ENCODE measurements around the gene TBC1D10B.
A peak's percentile ranks its signal among the peaks of the same experiment; 100 is the strongest.

The TBC1D10B gene, protein sequence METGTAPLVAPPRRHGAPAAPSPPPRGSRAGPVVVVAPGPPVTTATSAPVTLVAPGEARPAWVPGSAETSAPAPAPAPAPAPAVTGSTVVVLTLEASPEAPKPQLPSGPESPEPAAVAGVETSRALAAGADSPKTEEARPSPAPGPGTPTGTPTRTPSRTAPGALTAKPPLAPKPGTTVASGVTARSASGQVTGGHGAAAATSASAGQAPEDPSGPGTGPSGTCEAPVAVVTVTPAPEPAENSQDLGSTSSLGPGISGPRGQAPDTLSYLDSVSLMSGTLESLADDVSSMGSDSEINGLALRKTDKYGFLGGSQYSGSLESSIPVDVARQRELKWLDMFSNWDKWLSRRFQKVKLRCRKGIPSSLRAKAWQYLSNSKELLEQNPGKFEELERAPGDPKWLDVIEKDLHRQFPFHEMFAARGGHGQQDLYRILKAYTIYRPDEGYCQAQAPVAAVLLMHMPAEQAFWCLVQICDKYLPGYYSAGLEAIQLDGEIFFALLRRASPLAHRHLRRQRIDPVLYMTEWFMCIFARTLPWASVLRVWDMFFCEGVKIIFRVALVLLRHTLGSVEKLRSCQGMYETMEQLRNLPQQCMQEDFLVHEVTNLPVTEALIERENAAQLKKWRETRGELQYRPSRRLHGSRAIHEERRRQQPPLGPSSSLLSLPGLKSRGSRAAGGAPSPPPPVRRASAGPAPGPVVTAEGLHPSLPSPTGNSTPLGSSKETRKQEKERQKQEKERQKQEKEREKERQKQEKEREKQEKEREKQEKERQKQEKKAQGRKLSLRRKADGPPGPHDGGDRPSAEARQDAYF

DNA sequence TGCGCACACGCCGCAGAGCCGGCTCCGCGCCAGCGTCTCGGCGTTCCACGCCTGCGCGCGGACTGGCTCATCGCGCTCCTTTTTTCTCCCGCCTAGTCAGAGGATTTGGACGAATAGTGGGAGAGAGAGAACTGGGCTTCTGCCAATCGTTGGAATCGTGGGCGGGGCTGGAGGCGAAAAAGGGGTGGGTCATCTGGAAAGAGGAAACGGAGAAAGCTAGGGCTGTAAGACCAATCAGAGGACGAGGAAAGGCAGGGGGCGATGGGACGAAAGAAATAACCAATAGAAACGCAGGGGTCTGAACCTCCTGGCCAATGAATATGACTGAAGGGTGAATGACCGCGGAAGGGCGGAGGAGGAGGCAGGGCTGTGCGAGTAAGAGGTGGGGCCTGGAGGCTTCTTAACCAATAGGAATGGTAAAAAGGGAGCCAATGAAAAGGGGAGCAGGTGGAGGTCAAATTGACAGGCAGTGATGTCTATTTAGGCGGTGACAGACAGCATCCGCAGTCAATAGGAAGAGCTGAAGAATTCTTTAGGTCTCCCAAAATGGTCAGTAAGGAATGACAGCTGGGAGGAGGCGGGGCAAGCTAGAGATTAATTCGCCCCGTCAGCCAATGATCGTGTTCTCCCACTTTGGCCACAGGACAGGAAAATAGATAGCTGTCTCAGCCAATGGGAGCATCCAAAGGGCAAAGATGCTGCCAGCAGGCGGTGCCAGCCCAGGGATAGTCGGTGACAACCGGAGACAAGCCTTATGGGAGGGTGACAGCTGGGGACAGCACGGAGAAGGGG lies at the start of gene TBC1D10B:
TSS of gene TBC1D10B (minus strand) at position 39 of the 792 bp plus-strand sequence. CDS start 311 bp downstream, outside the sequence.
- Histone ChIP-seq H3K36me3 (replicated peaks; ENCODE audit: low read depth, low read length) (peaks cover 2% of the 10 kb centered on the region), H2AFZ (ENCODE audit: low read depth, low read length) (no peak within 1 kb of the TSS; the same call in 1 of the 2 replicates)

DNA sequence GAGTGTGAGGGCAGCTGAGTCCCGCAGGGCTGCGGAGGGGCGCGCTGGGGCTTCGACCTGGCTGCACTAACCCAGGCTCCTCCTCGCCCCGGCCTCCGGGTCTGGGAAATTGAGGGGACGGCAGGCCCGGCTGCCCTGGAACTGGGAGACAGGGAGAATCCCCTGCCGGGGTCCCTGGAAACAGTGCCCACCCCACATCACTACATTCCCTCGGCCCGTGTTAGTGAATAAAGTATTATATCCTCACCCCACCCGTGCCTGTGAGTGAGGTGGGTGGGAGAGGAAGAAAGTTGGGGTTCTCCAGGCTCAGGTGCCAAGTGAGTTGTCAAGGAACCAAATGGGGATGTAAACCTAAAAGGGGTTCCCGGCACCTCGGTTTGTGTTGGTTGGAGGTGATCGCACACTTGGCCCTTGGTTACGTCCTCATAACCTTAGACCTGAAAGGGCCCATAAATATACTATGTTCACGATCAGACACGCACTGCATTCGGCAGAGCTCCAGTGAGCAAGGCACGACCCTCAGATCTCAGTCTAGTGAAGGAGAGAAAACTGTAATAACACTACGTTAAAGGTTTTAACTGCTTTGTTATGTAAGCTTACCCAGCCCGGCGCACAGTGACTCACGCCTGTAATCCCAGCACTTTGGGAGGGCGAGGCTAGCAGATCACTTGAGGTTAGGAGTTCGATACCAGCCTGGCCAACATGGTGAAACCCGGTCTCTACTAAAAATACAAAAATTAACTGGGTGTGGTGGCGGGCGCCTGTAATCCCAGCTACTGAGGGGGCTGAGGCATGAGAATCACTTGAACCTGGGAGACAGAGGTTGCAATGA lies 48.3 kb upstream of the TBC1D10B start:
- peaks cover 32% of the 10 kb centered on the region for H3K36me3 ChIP-seq (replicated peaks; ENCODE audit: low read depth, low read length)
- H3K9ac ChIP-seq (ENCODE audit: low read length), result no peak overlapping the region

More for the DNA sequence above, at the start of gene TBC1D10B:
- peak within 1 kb of the TSS; percentile 86 for H3K9ac ChIP-seq (ENCODE audit: low read length)
- no peaks in the 10 kb centered on the region for H3K9me3 ChIP-seq (ENCODE audit: insufficient read depth, low read length)
- H3K27ac ChIP-seq (ENCODE audit: low read length), result peak within 1 kb of the TSS; percentile 59
- TF ChIP-seq EZH2phosphoT487 (IDR thresholded peaks at IDR 0.05; ENCODE audit: low read depth), result no peak
- TF ChIP-seq, protein P1, sequence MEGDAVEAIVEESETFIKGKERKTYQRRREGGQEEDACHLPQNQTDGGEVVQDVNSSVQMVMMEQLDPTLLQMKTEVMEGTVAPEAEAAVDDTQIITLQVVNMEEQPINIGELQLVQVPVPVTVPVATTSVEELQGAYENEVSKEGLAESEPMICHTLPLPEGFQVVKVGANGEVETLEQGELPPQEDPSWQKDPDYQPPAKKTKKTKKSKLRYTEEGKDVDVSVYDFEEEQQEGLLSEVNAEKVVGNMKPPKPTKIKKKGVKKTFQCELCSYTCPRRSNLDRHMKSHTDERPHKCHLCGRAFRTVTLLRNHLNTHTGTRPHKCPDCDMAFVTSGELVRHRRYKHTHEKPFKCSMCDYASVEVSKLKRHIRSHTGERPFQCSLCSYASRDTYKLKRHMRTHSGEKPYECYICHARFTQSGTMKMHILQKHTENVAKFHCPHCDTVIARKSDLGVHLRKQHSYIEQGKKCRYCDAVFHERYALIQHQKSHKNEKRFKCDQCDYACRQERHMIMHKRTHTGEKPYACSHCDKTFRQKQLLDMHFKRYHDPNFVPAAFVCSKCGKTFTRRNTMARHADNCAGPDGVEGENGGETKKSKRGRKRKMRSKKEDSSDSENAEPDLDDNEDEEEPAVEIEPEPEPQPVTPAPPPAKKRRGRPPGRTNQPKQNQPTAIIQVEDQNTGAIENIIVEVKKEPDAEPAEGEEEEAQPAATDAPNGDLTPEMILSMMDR (IDR thresholded peaks at IDR 0.05; ENCODE audit: low read depth, low read length), result no peak
- H3K79me2 ChIP-seq (ENCODE audit: low read length), result peaks cover 39% of the 10 kb centered on the region
- H3K27me3 ChIP-seq (ENCODE audit: low read depth, low read length), result no peaks in the 10 kb centered on the region
- peaks cover 30% of the 10 kb centered on the region for H3K4me1 ChIP-seq (ENCODE audit: low read length)
- peaks cover 24% of the 10 kb centered on the region for H4K20me1 ChIP-seq (ENCODE audit: insufficient read depth, low read length)
- H3K4me2 ChIP-seq (ENCODE audit: low read length), result peak within 1 kb of the TSS; percentile 99
- peak within 1 kb of the TSS; percentile 97 for H3K4me3 ChIP-seq (ENCODE audit: low read length)

GRCh38 chr16:30417529-30418349 lies 47.4 kb upstream of the TBC1D10B start:
- Histone ChIP-seq H4K20me1 (ENCODE audit: insufficient read depth, low read length) (peaks cover 8% of the 10 kb centered on the region; the same call in 1 of the 2 replicates), H3K79me2 (ENCODE audit: low read length) (peaks cover 36% of the 10 kb centered on the region), H3K4me1 (ENCODE audit: low read length) (peaks cover 14% of the 10 kb centered on the region), H2AFZ (ENCODE audit: low read depth, low read length) (no peak overlapping the region), H3K36me3 (replicated peaks; ENCODE audit: low read depth, low read length) (peaks cover 29% of the 10 kb centered on the region), H3K9ac (ENCODE audit: low read length) (no peak overlapping the region), H3K9me3 (ENCODE audit: insufficient read depth, low read length) (no peaks in the 10 kb centered on the region), H3K4me3 (ENCODE audit: low read length) (no peak overlapping the region), H3K4me2 (ENCODE audit: low read length) (no peak overlapping the region), H3K27ac (ENCODE audit: low read length) (no peak overlapping the region), H3K27me3 (ENCODE audit: low read depth, low read length) (no peaks in the 10 kb centered on the region)
- TF ChIP-seq EZH2phosphoT487 (IDR thresholded peaks at IDR 0.05; ENCODE audit: low read depth), result no peak
- TF ChIP-seq, protein P1 (IDR thresholded peaks at IDR 0.05; ENCODE audit: low read depth, low read length), result no peak

More for the DNA sequence above, 48.3 kb upstream of the TBC1D10B start:
- Histone ChIP-seq H4K20me1 (ENCODE audit: insufficient read depth, low read length) (peaks cover 8% of the 10 kb centered on the region; the same call in 1 of the 2 replicates), H3K79me2 (ENCODE audit: low read length) (peaks cover 36% of the 10 kb centered on the region), H3K27ac (ENCODE audit: low read length) (no peak overlapping the region), H3K27me3 (ENCODE audit: low read depth, low read length) (no peaks in the 10 kb centered on the region), H2AFZ (ENCODE audit: low read depth, low read length) (no peak overlapping the region), H3K4me3 (ENCODE audit: low read length) (no peak overlapping the region), H3K9me3 (ENCODE audit: insufficient read depth, low read length) (no peaks in the 10 kb centered on the region), H3K4me2 (ENCODE audit: low read length) (no peak overlapping the region), H3K4me1 (ENCODE audit: low read length) (peaks cover 6% of the 10 kb centered on the region)
- TF ChIP-seq EZH2phosphoT487 (IDR thresholded peaks at IDR 0.05; ENCODE audit: low read depth), result no peak
- TF ChIP-seq, protein P1 (IDR thresholded peaks at IDR 0.05; ENCODE audit: low read depth, low read length), result no peak

All from OCI-LY3 (cell line).